ENCODE data around the gene ATR.

DNA sequence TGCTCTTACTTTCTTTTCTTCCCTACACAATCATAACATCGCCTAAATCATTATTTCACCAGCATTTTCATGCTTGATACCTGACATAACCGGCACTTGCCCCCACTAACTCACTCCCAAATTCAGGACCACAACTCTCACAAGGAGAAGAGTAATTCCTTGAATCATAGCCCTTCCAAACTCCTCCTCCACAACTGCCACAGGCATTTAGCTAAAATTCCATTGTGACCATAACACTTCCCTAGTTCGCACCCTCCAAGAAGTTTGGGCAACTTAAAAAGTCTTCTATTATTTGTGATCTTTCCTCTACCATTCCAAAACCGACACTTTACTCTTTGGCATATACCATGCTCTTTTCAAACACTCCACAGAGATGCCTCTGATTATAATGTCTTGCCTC is 71.3 kb downstream of the ATR start:
- TF ChIP-seq CTCF (IDR thresholded peaks at IDR 0.05) (no peak), POLR2A (IDR thresholded peaks at IDR 0.05) (no peak)

Measured in body of pancreas (tissue), 4 donors.